ENCODE measurements around the gene POLA1. TPM values are rescaled to one million over a fixed set of nuclear protein-coding genes. Genes with fewer than 3 reads are reported as not detected.

POLA1 gene
- total and polyA plus RNA-seq, 2 experiments from 2014 or later = 19.4 to 22.9 TPM

DNA sequence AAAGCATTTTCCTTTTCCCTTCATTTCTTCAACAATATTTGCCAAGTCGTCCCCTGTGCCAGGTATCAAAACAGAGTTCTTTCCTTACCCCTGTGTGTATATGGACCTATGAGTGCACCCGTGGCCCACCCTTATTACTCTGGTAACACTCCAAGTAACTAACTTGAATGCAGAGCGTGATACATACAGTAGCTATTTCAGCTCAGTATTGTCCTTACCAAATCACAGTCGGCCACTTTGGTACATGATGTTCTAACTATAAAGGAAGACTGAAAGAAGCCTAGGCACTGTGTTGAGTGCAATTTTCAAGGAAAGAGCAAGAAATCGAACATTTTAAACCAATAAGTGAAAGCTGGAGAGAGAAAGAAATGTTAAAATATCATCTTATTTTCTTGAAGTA is 233.7 kb downstream of the POLA1 start:
- Histone ChIP-seq H3K36me3 (no peaks in the 10 kb centered on the region), H3K4me3 (no peak overlapping the region), H3K4me1 (ENCODE audit: low read depth) (no peaks in the 10 kb centered on the region), H3K9me3 (ENCODE audit: low read depth) (no peaks in the 10 kb centered on the region), H3K27ac (no peak overlapping the region), H3K27me3 (no peaks in the 10 kb centered on the region)
- DNase-seq (ENCODE audit: low read depth in 1 of 2, low spot score in 1 of 2) = no peak
- TF ChIP-seq, protein P1, sequence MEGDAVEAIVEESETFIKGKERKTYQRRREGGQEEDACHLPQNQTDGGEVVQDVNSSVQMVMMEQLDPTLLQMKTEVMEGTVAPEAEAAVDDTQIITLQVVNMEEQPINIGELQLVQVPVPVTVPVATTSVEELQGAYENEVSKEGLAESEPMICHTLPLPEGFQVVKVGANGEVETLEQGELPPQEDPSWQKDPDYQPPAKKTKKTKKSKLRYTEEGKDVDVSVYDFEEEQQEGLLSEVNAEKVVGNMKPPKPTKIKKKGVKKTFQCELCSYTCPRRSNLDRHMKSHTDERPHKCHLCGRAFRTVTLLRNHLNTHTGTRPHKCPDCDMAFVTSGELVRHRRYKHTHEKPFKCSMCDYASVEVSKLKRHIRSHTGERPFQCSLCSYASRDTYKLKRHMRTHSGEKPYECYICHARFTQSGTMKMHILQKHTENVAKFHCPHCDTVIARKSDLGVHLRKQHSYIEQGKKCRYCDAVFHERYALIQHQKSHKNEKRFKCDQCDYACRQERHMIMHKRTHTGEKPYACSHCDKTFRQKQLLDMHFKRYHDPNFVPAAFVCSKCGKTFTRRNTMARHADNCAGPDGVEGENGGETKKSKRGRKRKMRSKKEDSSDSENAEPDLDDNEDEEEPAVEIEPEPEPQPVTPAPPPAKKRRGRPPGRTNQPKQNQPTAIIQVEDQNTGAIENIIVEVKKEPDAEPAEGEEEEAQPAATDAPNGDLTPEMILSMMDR (IDR thresholded peaks at IDR 0.05; ENCODE audit: low read depth, low read length) = no peak

DNA sequence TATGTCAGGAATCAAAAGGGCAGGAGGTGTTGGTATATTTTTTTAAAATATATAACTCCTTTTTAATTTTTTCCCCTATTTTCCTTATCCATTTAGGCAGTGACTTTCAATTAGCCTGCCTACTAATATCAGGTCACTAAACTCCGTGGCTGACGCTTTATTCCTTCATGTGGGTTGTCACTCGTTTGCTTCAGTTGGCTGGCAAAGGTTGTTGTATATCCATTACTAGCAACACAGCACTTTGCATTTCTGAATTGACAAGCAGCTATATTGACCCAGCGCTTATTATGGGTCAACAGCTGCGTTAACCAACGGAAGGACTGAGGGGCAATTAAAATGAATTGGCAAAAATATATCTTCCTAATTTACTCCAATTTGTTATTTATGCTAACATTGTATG is 234.4 kb downstream of the POLA1 start:
- H3K27me3 ChIP-seq = no peaks in the 10 kb centered on the region
- no peak overlapping the region for H3K4me3 ChIP-seq
- no peak for DNase-seq (ENCODE audit: low read depth in 1 of 2, low spot score in 1 of 2)
- H3K4me1 ChIP-seq (ENCODE audit: low read depth) = no peaks in the 10 kb centered on the region
- H3K27ac ChIP-seq = no peak overlapping the region
- no peaks in the 10 kb centered on the region for H3K9me3 ChIP-seq (ENCODE audit: low read depth)
- TF ChIP-seq, protein P1 (IDR thresholded peaks at IDR 0.05; ENCODE audit: low read depth, low read length) = no peak
- no peaks in the 10 kb centered on the region for H3K36me3 ChIP-seq

DNA sequence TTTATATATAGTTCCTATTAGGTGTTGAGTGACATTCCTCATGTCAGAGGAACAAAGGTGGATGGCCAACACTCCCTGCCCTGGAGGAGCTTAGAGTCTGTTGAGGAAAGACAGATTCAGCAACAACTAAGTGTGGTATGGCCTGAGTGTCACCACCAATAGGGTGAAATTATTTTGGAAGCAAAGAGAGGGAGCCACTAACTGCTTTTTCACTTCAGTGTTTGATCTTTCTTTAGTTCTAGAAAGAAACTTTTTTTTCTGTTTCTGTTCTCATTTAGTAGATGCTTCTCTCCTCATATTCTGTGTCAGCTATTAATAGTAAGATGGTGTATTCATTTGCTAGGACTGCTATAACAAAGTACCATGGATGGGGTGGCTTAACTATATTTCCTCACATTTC is 240.6 kb downstream of the POLA1 start:
- TF ChIP-seq, protein P1 (IDR thresholded peaks at IDR 0.05; ENCODE audit: low read depth, low read length) = no peak
- H3K27ac ChIP-seq = no peak overlapping the region
- H3K4me3 ChIP-seq = no peak overlapping the region
- H3K36me3 ChIP-seq = no peaks in the 10 kb centered on the region
- H3K9me3 ChIP-seq (ENCODE audit: low read depth) = no peaks in the 10 kb centered on the region
- no peak for DNase-seq (ENCODE audit: low read depth in 1 of 2, low spot score in 1 of 2)
- no peaks in the 10 kb centered on the region for H3K4me1 ChIP-seq (ENCODE audit: low read depth)
- no peaks in the 10 kb centered on the region for H3K27me3 ChIP-seq

DNA sequence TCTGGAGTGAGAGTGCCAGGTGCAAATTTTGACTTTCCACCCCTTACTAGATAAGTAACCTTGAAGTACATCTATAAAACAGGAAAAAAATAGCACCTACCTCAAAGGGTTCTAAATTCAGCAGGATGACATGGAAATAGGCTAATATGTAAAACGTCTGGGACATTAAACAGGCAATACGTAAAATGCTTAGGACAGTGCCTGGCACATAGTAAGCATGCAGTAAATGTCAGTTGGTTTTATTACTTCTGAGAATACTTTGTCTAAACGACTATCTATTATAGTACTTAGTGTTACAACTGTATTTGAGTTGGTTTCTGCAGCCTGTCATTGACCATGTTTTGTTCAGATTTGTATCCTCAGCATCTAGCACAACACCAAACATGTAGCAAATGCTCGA is 251.3 kb downstream of the POLA1 start:
- Histone ChIP-seq H3K4me1 (ENCODE audit: low read depth) (no peaks in the 10 kb centered on the region), H3K4me3 (no peak overlapping the region), H3K36me3 (no peaks in the 10 kb centered on the region), H3K27ac (no peak overlapping the region), H3K9me3 (ENCODE audit: low read depth) (no peaks in the 10 kb centered on the region), H3K27me3 (no peaks in the 10 kb centered on the region)
- TF ChIP-seq, protein P1 (IDR thresholded peaks at IDR 0.05; ENCODE audit: low read depth, low read length) = no peak
- no peak for DNase-seq (ENCODE audit: low read depth in 1 of 2, low spot score in 1 of 2)

DNA sequence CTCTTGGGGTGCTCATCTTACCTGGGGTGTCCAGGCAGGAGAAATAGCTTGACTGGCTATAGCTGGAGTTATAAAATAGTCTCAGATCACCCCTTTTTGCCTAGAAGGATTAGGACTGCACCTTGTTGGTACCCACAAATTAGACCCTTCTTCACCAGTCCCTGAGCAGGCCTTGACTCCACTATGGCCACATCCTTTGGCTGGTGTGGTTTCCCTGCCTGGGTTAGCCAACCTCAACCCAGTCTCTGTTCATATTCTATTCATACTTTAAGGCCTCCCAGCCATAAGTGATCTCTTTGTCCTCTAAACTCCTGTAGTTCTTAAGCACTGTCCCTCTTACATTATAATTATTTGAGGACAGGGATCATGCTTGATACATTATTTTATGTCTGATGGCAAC is 252.7 kb downstream of the POLA1 start:
- H3K9me3 ChIP-seq (ENCODE audit: low read depth) = no peaks in the 10 kb centered on the region
- H3K4me3 ChIP-seq = no peak overlapping the region
- H3K36me3 ChIP-seq = no peaks in the 10 kb centered on the region
- no peak overlapping the region for H3K27ac ChIP-seq
- no peaks in the 10 kb centered on the region for H3K4me1 ChIP-seq (ENCODE audit: low read depth)
- no peaks in the 10 kb centered on the region for H3K27me3 ChIP-seq
- DNase-seq (ENCODE audit: low read depth in 1 of 2, low spot score in 1 of 2) = no peak
- TF ChIP-seq, protein P1 (IDR thresholded peaks at IDR 0.05; ENCODE audit: low read depth, low read length) = no peak

DNA sequence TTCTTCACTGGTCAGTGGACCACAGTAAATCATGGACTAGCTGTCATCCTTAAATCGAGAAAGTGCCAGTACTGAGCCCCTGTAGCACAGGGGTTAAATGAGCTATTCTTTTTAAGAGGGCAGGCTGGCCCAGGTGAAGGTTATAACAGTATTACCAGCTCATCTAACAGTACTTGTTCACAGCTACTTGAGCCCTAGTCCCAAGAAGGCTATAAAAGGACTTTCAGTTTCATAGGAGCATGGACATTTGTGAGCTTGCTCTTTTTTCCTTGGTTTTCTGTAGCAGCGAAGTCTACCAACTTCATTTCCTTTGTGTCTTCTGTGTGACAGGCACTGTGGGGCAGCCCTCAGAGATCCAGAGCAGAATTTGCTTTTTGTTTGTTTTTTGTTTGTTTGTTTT is 261.0 kb downstream of the POLA1 start:
- Histone ChIP-seq H3K36me3 (no peaks in the 10 kb centered on the region), H3K9me3 (ENCODE audit: low read depth) (no peaks in the 10 kb centered on the region), H3K27ac (no peak overlapping the region), H3K4me1 (ENCODE audit: low read depth) (no peaks in the 10 kb centered on the region), H3K4me3 (no peak overlapping the region), H3K27me3 (no peaks in the 10 kb centered on the region)
- DNase-seq (ENCODE audit: low read depth in 1 of 2, low spot score in 1 of 2) = no peak
- TF ChIP-seq, protein P1 (IDR thresholded peaks at IDR 0.05; ENCODE audit: low read depth, low read length) = no peak

All from cardiac muscle cell (in vitro differentiated cells and primary cell).